DOHH2 (cell line): ENCODE measurements around the gene ANKRD33B.

Experiments used
- CTCF ChIP-seq: fragments of 200-600 bp; sonication (generic); IDR thresholded peaks from one replicate; pipeline ENCODE4 v1.5.1; 2014; ENCODE audit warnings: antibody characterized with exemption, mild to moderate bottlenecking, low read depth, low read length; ENCODE audit not compliant: poor library complexity, severe bottlenecking
- EZH2phosphoT487 ChIP-seq: fragments of 200-600 bp; sonication (generic); IDR thresholded peaks from 2 replicates; pipeline ENCODE4 v1.6.1; 2017; ENCODE audit warnings: borderline replicate concordance, mild to moderate bottlenecking, antibody characterized with exemption, low read length, moderate library complexity, mixed read lengths

DNA sequence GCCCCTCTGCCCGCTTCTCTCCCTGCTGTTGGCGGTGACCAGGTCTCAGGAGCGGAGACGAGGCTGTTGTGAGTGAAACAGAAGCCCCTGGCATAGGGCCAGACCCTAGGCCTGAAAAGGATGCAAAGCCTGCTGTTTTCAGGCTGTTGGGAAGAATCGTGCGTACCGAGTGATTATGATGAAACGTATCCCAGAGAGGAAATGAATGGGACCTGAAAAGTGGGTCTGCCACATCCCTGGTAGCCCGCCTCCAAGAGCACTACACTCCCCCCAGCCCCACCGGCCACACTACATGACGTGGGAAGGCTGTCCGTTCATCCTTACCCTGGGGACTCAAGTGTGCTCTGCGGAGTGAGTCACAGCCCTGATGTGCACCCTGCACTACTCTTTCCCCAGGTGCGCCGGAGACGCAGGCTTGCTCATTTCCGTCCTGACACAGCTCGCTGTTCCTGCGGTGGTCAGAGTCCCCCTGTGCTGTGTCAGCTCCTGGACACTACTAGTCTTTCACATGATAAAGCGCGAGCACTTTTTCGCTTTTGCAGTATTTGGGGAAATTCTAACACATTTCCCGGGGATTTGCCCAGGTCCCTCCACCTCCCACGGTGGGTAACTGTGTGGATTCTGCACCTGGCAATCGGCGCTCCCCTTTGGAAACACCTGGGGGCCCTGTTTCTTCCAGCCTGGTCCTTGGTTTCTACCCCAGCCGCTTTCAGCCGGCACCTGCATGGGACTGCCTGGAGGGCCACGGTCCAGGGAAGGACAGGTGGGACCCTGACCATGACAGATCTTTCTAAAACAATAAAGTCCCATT lies 91.5 kb downstream of the ANKRD33B start:
- no peak for TF ChIP-seq CTCF
- TF ChIP-seq EZH2phosphoT487 = no peak
